Measurements from ENCODE around the gene LHX2.

DNA sequence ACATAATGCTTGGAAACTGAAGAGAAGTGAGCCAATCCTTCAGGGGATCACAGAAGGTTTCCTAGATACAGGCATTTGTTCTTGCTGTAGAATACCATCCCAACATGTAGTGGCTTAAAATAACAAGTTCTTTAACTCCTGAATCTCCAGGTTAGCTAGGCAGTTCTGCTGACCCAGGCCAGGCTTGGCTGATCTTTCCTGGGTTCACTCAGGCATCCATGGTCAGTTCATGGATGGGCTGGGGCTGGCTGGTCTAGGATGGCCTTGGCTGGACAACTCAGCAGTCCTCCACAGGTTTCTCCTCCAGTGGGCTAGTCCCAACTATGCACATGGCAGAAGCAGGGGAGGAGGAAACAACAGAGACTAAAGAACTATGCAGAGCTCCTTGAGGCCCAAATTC is 44.2 kb upstream of the LHX2 start:
- TF ChIP-seq CTCF (conservative IDR thresholded peaks at IDR 0.05; ENCODE audit: low read depth, low read length) (no peak), EZH2 (IDR thresholded peaks at IDR 0.05; ENCODE audit: borderline replicate concordance, low read depth, low read length, poor library complexity, severe bottlenecking) (no peak)
